Embryonic facial prominence (tissue), 1 donor: ENCODE results near the gene LLGL2.
"Not testable (repeated sequence)": the region's sequence is repeated elsewhere in the genome, so short reads cannot be mapped to it uniquely, and the experiment has no call there.

Experiments
- DNase-seq: peaks from one replicate; pipeline ENCODE4 v3.0.0-alpha.2; 2016; ENCODE audit errors: extremely low spot score

The LLGL2 gene

GRCh38 chr17:75590314-75590761, 64.8 kb downstream of the LLGL2 start:
- no peak for DNase-seq

DNA sequence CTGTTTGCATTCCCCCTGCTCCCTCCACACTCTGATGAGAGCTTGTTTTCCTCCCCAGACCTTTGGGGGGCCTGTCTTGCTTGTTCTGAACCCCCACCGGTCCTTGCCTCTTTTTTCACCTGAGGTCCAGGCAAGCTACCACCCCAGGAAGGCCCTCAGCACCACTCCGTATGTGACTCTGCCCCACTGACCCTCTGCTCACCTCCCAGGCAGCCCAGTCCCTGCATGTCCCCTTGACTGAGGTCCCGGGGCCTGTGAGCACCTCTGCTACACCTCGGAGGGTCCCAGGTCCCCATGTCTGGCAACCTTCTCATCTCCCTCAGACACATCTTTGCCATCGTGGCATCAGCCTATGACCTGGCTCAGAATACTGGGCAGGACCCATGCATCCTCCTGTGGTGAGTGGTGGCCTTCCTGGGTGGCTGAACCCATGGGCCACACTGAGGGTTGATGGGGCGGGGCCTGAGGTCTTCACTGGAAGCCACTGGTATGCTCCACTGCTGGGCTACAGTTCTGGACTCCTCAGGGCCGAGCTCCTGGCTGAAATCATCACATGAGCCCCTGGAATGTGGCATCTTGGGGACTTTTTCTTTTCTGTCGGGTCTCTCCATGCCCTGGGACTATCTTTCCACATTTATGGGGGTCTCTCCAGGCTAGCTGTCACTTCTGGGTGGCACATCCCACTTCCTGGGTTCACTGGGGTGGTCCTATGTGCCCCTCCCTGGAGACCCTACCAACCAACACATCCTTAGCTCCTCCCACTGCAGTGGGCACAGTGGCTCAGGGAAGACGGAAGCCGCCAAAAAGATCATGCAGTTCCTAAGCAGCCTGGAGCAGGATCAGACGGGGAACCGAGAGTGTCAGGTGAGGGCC, 65.6 kb downstream of the LLGL2 start:
- no peak for DNase-seq

GRCh38 chr17:75591722-75592302, 66.3 kb downstream of the LLGL2 start:
- no peak for DNase-seq

DNA sequence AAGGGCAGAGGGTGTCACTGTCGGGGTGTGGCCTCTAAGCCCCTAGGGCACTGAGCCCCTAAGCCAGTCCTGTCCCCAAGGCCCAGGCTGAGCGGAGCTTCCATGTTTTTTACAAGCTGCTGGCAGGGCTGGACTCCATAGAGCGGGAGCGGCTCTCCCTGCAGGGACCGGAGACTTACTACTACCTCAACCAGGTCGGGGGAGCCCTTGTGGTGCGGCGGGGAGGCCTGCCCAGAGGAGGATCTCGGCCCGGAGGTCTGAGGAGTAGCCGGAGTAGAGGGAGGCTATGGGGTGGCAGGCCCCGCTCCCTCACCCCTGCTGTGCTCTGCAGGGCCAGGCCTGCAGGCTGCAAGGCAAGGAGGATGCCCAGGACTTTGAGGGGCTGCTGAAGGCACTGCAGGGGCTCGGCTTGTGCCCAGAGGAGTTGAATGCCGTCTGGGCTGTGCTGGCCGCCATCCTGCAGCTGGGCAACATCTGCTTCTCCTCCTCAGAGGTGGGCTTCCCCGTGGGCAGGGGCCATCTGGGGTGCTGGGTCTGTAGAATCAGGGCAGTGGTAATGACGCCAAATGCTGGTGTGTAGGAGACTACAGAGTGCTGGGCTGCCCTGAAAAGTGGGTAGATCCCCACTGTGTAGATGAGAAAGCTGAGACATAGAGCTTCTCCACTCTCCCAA, 67.0 kb downstream of the LLGL2 start:
- DNase-seq: no peak

DNA sequence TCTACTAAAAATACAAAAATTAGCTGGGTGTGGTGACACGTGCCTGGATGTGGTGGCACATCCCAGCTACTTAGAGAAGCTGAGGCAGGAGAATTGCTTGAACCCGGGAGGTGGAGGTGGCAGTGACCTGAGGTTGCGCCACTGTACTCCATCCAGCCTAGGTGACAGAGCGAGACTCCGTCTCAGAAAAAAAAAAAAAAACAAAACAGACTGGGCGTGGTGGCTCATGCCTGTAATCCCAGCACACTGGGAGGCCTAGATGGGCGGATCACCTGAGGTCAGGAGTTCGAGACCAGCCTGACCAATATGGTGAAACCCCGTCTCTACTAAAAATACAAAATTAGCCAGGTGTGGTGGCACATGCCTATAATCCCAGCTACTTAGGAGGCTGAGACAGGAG, 67.9 kb downstream of the LLGL2 start:
- DNase-seq: not testable (repeated sequence)

- no peak for DNase-seq
Measured at GRCh38 chr17:75594499-75595283, 69.2 kb downstream of the LLGL2 start.

- no peak for DNase-seq
Measured at GRCh38 chr17:75595284-75595919, 69.9 kb downstream of the LLGL2 start.

GRCh38 chr17:75595920-75596313, 70.4 kb downstream of the LLGL2 start:
- no peak for DNase-seq

GRCh38 chr17:75596320-75597087, 71.0 kb downstream of the LLGL2 start:
- DNase-seq: no peak

GRCh38 chr17:75601057-75601987, 75.8 kb downstream of the LLGL2 start:
- no peak for DNase-seq

- no peak for DNase-seq
Measured at GRCh38 chr17:75602644-75603043, 77.1 kb downstream of the LLGL2 start.

DNA sequence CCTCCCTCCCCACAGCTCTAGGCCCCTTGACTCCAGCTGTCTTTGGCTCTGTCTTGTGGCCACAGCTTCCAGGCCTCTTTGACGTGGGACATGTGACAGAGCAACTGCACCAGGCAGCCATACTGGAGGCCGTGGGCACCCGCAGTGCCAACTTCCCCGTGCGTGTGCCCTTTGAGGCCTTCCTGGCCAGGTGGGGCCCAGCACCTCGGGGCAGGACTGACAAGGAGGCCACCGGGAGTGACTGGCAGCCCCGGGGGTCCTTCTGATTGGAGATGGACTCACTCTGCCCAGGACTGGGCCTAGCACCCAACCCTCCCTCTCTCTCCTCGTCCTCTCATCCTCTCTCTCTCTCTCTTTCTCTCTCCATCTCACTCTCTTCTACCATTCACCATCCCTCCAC, 77.6 kb downstream of the LLGL2 start:
- DNase-seq: no peak

DNA sequence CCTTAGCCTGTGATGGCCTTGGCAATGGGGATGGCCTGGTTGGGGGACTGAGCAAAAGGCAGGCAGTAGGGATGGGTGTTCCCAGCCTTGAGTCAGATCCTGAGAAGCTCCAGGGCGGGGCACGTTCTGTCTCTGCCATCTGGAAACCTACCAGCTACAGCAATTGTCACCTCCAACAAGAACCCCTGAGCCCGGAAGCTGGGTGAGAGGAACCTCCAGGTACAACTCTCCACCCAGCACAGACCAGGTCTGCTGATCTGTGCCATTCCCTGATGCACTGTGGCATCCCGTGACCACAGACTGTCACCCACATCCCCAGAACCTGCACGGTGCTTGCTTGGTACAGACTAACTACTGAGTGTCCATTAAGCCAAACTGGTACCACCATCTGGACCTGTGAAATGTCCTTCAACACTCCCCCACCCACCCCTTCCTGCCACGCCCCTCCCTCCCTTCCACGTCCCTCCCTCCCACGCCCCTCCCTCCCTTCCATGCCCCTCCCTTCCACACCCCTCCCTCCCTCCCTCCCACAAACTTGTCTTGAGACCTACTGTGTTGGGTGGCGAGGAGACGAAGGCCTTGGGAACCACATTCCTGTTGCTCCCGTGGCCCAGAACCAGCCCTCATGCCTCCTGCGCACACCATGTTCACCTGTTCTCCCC, 78.7 kb downstream of the LLGL2 start:
- DNase-seq: no peak

DNA sequence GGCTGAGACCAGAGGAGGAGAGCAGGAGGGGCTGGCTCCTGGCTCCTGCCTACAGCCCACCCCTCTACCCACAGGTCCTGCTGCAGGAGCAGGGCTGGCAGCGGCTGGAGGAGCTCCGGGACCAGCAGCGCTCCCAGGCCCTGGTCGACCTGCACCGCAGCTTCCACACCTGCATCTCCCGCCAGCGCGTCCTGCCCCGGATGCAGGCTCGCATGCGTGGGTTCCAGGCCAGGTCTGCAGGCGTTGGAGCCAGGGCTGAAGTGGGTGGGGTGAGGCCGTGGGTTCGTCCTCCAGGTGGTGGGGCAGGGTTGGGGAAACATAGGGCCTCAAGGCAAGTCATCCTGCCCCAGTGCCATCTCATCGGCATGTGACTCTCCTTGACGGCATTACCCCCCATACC, 80.3 kb downstream of the LLGL2 start:
- no peak for DNase-seq

DNA sequence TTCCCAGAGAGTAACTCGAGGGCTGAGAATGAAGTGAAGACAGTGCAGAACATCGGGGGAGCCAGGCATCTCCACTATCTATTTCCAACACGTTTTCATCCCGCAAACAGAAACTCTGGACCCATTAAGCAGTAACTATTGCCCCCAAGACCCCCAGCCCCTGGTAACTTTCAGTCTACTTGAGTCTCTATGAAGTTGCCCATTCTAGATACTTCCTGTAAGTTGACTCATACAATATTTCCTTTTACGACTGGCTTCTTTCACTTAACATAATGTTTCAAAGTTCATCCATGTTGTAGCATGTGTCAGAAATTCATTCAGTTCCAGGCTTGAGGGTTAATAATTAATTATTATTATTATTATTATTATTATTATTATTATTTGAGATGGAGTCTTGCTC, 81.6 kb downstream of the LLGL2 start:
- DNase-seq: no peak

GRCh38 chr17:75610103-75610984, 84.8 kb downstream of the LLGL2 start:
- no peak for DNase-seq

DNA sequence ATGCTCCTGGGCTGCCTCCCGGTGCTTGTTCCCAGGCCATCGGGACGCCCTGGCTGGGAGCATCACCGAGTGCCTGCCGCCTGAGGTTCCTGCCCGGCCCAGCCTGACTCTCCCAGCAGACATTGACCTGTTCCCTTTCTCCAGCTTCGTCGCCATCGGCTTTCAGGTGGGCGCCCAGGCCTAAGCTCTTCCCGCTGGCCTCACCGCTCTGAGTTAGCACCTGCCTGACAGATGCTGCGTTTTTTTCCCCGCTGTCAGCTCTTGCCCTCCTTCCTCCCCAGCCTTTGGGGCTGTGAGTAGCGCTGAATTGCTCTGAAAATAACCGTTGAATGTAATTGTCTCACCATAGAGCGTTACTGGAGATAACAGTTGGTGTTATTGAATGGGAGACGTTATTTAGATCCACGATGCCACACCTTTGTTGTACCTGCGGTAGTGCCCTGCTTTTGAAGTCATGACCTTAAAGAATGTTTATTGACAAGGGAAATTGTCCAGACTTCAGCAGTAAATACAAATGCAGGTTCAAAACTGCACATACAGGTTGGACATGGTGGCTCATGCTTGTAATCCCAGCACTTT, 86.4 kb downstream of the LLGL2 start:
- DNase-seq: no peak
